NCI-H748 treated with DMSO at 0.1 percent for 48 hours (cell line): ENCODE data around the gene H2BK1.

Experiments used
- DNase-seq: peaks from one replicate; lab custom pipeline; 2025; lab: John Stamatoyannopoulos, UW

H2BK1 gene

DNA sequence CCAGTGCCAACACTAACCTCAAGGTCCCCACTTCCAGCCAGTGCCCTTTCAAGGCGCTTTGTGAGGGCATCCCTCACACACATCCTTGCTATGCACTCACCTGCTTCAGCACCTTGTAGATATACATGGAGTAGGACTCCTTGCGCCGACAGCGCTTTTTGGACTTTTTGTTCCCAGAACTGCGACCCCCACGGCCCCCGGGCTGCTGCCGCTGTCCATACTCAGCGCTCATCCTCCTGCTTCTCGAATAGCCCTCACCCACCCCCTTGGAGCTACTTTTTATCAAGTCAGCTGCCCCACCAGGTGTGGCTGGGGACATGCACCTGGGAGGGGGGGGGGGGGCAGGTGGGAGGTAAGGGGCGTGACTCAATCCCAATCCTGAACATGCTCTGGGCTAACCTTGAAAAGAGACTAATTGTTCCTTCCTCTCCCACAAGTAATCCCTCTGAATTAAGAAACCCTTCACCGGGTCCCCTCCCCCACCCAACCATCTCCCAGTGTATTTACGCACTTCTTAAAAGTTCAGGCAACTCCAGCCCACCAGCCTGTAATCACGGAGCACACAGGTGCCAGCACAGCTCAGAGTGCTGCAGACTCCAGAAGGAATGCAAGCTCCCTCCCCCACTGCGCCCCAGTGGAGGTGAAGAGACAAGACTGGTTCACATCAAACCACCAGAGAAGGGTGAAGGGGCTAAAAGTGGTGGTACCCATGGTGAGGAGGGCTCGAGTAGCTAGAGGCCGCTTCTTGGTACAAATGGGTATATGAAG lies at the start of gene H2BK1:
Gene H2BK1, minus strand, starts transcription at position 402 of the 768 bp plus-strand sequence. Its CDS starts 170 bp downstream, at position 232.
- DNase-seq: no peak

- no peak for DNase-seq
Observed at GRCh38 chr7:151257990-151258389, 47.7 kb upstream of the H2BK1 start.

DNA sequence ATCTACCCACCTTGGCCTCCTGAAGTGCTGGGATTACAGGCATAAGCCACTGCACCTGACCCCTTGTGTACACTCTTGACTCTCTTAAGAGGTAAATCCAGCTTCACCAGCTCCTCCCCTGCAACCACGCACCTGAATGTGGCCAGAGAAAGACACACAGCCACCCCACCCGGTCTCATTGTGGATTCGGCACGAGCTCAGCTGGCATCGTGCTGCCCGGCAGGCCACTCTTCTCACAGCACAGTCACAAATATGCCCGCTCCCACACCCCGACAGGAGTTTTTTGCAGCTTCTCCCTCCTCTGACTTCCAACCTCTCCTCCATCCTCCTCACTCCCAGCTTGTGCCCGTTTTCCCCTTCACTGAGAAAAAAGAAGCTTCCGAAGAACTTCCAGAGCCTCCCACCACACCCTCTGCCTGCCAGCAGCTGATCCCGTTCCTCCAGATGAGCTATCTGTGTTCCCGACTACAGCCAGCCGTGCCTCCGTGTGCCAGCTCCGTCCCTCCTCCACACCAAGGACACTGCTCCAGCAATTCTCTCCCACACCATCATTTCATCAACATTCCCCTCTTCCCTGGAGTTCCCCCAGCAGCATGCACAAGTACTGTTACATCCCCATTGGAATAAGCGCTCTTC lies 46.2 kb upstream of the H2BK1 start:
- no peak for DNase-seq

GRCh38 chr7:151255390-151255789 lies 45.1 kb upstream of the H2BK1 start:
- no peak for DNase-seq

GRCh38 chr7:151254851-151255250 lies 44.6 kb upstream of the H2BK1 start:
- DNase-seq: no peak

GRCh38 chr7:151254316-151254715 lies 44.0 kb upstream of the H2BK1 start:
- no peak for DNase-seq

DNA sequence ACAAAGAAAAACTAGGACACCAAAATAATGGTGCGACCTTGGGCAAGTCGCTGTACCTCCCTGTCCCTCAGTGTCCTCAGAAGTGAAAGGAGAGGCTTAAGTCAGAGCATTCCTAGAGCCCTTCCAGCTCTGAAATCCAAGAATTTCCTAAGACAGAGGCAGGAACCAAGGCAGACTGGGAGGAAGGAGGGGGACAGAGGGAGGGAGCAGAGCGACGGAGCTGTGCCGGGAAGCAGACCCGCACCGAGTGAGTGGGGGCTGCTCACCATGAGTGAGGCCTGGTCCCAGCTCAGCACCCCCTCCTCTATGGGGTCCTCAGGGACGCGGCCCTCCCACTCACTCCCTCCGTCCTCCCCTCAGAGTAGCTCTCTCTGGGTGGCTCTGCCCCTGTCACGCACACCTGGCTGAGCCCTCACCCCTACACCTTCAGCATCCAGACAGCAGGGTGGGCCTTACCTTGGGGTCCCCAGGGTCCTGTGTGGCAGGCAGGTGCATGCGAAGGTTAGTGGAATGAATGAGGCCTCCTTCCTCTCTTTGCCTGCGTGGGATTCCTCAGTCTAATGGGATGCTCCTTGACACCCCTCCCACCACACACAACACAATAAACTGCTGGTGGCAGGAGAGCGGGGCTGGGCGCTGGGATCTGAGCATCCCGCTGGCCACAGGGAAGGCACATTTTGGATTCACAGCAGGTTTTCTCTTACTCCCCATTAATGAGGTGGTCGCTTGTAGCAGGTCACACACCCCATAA lies 42.8 kb upstream of the H2BK1 start:
- DNase-seq: no peak

DNA sequence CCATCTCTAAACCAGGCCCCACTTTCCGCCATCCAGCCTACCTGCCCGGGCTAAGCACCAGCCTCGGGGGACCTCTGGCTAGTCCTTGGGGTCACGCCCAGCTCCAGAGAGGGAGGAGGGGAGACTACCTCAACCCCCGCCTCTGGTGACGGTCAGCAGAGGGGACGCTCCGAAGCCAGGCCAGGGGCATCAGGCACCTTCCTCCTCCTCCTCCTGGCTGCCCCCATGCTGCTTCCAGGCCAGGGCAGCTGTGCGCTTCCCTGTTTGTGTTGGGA lies 42.2 kb upstream of the H2BK1 start:
- no peak for DNase-seq

GRCh38 chr7:151251689-151252560 lies 41.6 kb upstream of the H2BK1 start:
- no peak for DNase-seq

- no peak for DNase-seq
Observed at GRCh38 chr7:151251328-151251688, 41.0 kb upstream of the H2BK1 start.

DNA sequence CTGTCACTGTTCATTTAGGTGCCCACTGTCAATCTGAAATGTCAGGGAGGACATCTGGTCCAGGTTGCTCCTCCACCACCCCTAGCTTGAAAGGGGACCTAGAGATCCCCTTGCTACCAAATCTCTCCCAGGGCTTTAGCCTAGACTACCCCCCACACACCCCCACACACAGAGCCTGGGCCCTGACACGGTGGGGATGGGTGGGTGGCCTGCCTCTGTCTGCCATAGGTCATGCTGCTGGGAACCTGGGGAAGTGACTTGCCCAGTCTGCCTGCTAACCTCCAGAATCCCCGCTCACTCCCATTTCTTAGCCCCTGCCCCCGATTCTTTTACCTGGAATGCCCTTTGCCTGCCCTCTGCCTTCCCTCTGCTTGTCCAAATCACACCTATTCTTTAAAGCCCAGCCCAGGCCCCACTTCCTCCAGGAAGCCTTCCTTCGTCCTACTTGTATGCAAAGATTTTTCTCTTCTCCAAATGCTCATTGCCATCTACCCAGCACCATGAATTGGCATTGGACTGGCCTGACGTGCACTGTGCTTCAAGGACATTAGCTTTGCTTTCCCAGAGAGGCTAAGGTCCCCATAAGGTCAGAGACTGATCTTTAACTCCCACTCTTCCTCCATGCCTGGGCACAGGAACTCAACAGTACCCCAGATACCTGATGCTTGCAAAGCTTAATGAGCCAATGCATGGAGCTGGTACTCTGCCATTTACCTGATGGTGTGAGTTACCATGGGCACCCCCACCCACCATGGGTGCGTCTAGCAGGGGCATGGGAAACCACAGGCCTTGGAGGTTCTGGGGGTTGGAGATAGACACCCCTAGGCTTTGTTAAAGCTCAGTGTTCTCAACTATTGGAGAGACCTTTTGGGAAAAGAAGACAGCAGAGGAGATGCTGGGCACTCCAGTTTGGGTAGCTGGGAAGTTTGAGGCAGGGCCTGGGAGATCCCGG lies 40.2 kb upstream of the H2BK1 start:
- DNase-seq: no peak

DNA sequence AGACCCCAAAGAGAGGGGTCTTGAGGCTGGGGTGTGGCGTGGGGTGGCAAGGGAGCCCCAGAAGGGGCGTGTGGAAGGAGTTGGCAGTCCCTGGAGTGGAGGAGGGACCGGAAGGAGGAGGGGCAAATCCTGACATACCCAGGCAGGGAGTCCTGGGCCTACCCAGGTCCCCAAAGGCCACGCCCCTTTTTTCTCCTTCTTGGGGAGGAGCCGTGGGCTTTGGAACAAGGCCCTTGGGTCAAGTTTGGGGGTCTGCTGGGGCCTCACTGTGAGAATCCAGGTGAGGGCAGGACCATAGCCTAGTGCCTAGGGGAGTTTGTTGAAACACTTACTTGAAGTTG lies 39.4 kb upstream of the H2BK1 start:
- DNase-seq: no peak

DNA sequence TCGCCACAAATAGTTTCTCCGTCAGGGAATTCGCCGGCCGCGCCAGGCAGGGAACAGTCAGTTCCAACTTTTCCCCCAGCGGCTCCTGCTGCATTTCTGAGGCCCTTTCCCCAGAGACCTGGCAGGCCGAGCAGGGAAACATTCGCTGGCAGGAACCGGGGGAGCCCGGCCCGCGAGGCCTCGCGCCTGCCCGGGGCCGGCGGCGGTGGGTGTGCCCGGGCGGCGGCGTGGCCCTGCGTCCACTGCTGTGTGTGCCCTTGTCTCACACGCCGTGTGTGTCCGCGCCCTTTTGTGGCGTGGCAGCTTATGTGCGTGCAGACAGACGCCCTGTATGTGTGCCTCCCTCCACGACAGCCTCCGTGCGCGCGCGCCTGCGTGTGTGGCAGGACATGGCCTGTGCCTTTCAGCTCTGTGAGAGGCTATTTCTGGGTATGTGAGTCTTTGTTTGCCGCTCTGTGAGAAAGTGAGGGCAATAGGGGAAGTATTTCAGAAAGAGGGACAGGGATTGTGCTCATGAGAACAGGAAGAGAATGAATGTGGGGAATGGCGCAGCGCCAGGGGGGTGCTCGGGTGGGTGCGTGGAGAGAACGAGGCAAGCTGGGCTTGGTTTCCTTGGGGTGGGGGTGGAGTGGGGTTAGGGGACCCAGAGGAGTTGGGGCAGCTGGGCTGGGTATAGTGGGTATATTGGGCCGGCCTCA lies 38.9 kb upstream of the H2BK1 start:
- no peak for DNase-seq

- DNase-seq: no peak
Observed at GRCh38 chr7:151248346-151249033, 38.2 kb upstream of the H2BK1 start, which contains the start of gene SMARCD3. Gene SMARCD3 (minus strand): TSS chr7:151248694. CDS start chr7:151248562, 132 bp downstream.

DNA sequence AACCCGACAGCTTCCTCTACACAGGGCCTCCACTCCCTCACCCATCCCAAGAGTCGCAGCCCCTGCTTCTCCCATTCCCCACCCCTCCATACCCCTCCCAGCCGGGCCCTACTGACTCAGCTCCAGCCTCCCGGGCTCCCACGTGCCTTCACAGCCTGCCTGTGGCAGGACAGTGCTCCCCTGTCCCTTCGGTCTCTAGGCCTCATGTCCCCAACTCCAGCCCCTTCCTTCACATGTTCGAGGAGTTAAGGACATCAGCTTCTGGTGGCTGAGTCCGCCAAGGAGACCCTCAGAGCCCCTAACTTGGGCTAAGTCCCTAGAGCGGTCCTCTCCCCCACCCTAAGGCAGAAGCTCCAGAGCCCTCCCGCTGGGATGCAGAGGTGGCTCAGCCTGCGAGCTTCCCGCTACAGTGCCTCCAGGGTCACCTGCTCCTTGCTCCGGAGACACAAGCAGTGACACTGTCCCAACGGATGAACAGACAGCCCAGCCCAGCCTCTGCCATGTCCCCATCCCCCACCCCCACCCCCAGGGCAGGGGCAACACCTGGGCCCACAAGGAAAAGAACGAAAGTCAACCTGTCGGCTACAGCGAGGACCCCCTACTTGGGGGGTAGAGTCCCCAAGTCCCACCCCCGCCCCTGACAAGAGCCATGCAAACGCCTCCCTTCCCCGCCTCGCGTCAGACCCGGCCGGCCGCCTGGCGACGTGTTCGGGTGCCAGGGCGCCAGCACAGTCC lies 37.5 kb upstream of the H2BK1 start:
- no peak for DNase-seq

GRCh38 chr7:151246851-151247580 lies 36.7 kb upstream of the H2BK1 start:
- DNase-seq: no peak

DNA sequence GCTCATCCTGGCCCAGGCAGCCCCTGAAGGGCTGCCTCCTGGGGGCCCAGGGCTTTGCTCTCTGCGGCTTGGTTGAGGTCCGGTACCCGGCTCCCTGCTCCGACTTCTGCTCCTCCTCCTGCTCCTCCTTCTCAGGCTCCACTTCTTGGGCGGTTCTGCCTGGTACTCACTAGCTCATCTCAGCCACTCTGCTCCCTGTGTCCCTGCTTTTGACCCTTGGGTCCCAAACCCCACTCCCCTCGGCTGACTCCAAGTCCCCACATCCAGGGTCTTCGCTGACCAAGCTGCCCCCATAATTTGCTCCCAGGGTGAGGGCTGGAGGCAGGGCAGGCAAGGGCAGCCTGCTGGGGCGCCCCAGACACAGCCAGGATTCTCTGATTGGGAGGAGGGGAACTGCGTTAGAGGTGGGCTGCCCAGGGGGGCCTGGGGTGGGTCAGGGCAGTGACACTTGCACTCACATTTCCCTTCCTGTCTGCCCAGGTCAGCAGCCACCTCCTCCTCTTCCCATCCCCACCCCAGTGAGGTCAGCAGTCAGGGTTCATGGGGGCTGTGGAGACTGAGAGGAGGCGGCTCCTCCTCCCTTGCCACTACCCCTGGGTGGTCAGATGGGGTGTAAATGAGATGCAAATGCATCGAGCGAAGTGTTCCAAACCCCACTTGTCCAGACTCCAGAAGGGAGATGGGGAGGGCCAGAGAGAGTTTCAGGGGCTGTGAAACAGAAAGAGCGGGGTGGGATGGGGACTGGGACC lies 36.0 kb upstream of the H2BK1 start:
- no peak for DNase-seq
